GM12872 (cell line): ENCODE measurements around the gene TCF25.
A peak's percentile ranks its signal among the peaks of the same experiment; 100 is the strongest.

Source experiments
- CTCF ChIP-seq: IDR thresholded peaks from 3 replicates; pipeline ENCODE4 v1.5.1; 2011; ENCODE audit warnings: low read depth, mild to moderate bottlenecking, low read length, moderate library complexity; ENCODE audit not compliant: insufficient read depth

The TCF25 gene

GRCh38 chr16:89858973-89859614, 14.3 kb upstream of the TCF25 start:
- no peak for TF ChIP-seq CTCF

- TF ChIP-seq CTCF, result no peak
Measured at GRCh38 chr16:89859615-89860007, 13.8 kb upstream of the TCF25 start.

- peak; percentile 98 for TF ChIP-seq CTCF
Measured at GRCh38 chr16:89860747-89861304, 12.6 kb upstream of the TCF25 start.

- no peak for TF ChIP-seq CTCF
Measured at GRCh38 chr16:89861648-89862047, 11.7 kb upstream of the TCF25 start.

GRCh38 chr16:89862732-89863131, 10.7 kb upstream of the TCF25 start:
- TF ChIP-seq CTCF, result no peak

GRCh38 chr16:89863741-89864526, 9.5 kb upstream of the TCF25 start:
- no peak for TF ChIP-seq CTCF

GRCh38 chr16:89864527-89864820, 8.9 kb upstream of the TCF25 start:
- TF ChIP-seq CTCF, result no peak
